ENCODE data around the gene HNRNPM.

Gene HNRNPM

GRCh38 chr19:8478598-8478997 is 33.8 kb downstream of the HNRNPM start:
- H3K27me3 Mint-ChIP-seq (ENCODE audit: low read depth, poor library complexity) = no peaks in the 10 kb centered on the region
- peaks cover 14% of the 10 kb centered on the region for H3K4me1 Mint-ChIP-seq
- TF ChIP-seq CTCF (IDR thresholded peaks at IDR 0.05) = no peak
- DNase-seq = no peak
- H3K36me3 Mint-ChIP-seq (ENCODE audit: low read depth) = peaks cover 69% of the 10 kb centered on the region
- H3K27ac Mint-ChIP-seq = no peak overlapping the region
- no peak overlapping the region for H3K4me3 Mint-ChIP-seq
- H3K9me3 Mint-ChIP-seq = no peaks in the 10 kb centered on the region

DNA sequence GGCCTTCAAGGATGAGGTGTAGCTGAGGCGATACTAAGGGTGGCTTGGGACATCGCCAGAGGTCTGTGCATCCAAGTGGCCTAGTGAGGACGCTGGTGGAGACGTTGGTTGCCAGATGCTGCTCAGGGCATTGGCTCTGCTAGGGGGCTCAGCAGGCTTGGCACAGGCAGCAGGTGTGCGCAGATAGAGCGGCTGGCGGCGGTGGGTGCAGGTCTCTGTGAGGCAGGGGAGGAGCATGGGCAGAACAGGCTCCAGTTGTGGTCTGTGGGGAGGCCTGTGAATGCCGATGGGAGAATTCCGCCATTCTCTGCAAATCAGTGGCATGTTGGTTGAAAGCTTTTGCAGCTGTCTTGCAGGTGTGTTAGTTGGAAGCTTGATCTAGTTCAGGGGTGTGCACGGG is 36.4 kb downstream of the HNRNPM start:
- no peak overlapping the region for H3K4me3 Mint-ChIP-seq
- TF ChIP-seq CTCF (IDR thresholded peaks at IDR 0.05) = no peak
- peaks cover 12% of the 10 kb centered on the region for H3K4me1 Mint-ChIP-seq
- no peaks in the 10 kb centered on the region for H3K9me3 Mint-ChIP-seq
- peak overlapping the region; percentile 72 for H3K27ac Mint-ChIP-seq
- H3K27me3 Mint-ChIP-seq (ENCODE audit: low read depth, poor library complexity) = no peaks in the 10 kb centered on the region
- DNase-seq = no peak
- H3K36me3 Mint-ChIP-seq (ENCODE audit: low read depth) = peaks cover 74% of the 10 kb centered on the region

DNA sequence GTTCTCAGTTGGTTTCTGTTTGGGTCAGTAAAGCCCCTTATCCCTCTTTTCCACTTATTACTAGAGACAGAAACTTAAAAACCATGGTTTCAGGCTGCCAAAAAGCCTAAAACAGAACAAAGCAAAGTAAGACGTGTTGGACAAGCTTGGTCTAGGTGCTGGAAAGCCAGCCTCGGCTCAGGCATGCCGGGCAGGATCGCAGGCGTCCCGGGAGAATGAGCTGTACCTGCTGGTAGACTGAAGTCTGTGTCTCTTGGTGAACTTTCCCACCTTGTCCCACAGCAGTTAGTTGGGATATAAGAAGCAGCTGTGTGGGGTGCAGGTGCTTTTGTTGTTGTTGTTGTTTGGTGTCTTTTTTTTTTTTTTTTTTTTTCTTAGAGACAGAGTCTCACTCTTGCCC is 36.8 kb downstream of the HNRNPM start:
- TF ChIP-seq CTCF (IDR thresholded peaks at IDR 0.05) = no peak
- H3K27me3 Mint-ChIP-seq (ENCODE audit: low read depth, poor library complexity) = no peaks in the 10 kb centered on the region
- H3K36me3 Mint-ChIP-seq (ENCODE audit: low read depth) = peaks cover 75% of the 10 kb centered on the region
- peaks cover 9% of the 10 kb centered on the region for H3K4me1 Mint-ChIP-seq
- no peak overlapping the region for H3K4me3 Mint-ChIP-seq
- no peak for DNase-seq
- peak overlapping the region; percentile 72 for H3K27ac Mint-ChIP-seq
- no peaks in the 10 kb centered on the region for H3K9me3 Mint-ChIP-seq

DNA sequence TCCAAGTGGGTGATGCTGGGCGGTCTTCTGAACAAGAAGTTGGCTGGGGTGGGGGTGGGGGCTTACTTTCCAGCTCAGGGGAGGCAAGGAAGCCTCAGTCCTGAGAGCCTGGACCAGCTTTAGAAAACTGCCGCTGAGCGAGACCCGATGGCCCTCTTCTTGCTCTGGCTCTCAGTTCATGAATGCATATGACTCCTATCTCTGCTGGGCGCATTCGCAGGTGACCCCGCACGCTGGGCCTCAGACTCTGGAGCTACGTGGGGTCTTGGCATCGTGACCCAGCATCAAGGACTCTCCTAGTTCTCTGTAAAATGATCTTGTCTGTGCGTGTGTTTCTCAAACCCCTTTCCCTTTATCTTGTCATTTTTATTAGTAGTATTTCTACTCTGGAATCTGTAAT is 37.9 kb downstream of the HNRNPM start:
- H3K4me1 Mint-ChIP-seq = peaks cover 9% of the 10 kb centered on the region
- H3K27me3 Mint-ChIP-seq (ENCODE audit: low read depth, poor library complexity) = peaks cover under 1% of the 10 kb centered on the region
- no peak overlapping the region for H3K27ac Mint-ChIP-seq
- no peak for DNase-seq
- TF ChIP-seq CTCF (IDR thresholded peaks at IDR 0.05) = no peak
- no peak overlapping the region for H3K4me3 Mint-ChIP-seq
- no peaks in the 10 kb centered on the region for H3K9me3 Mint-ChIP-seq
- H3K36me3 Mint-ChIP-seq (ENCODE audit: low read depth) = peaks cover 77% of the 10 kb centered on the region

- Mint-ChIP-seq H3K9me3 (no peaks in the 10 kb centered on the region), H3K36me3 (ENCODE audit: low read depth) (peaks cover 77% of the 10 kb centered on the region), H3K4me1 (peaks cover 9% of the 10 kb centered on the region), H3K27ac (no peak overlapping the region), H3K27me3 (ENCODE audit: low read depth, poor library complexity) (peaks cover 3% of the 10 kb centered on the region), H3K4me3 (no peak overlapping the region)
- no peak for DNase-seq
- TF ChIP-seq CTCF (IDR thresholded peaks at IDR 0.05) = no peak
Observed at GRCh38 chr19:8483165-8483564, 38.4 kb downstream of the HNRNPM start.

- no peaks in the 10 kb centered on the region for H3K9me3 Mint-ChIP-seq
- peaks cover 80% of the 10 kb centered on the region for H3K36me3 Mint-ChIP-seq (ENCODE audit: low read depth)
- H3K4me3 Mint-ChIP-seq = no peak overlapping the region
- H3K27ac Mint-ChIP-seq = no peak overlapping the region
- H3K27me3 Mint-ChIP-seq (ENCODE audit: low read depth, poor library complexity) = peaks cover 3% of the 10 kb centered on the region
- TF ChIP-seq CTCF (IDR thresholded peaks at IDR 0.05) = no peak
- H3K4me1 Mint-ChIP-seq = peaks cover 9% of the 10 kb centered on the region
- DNase-seq = no peak
Observed at GRCh38 chr19:8484331-8484894, 39.6 kb downstream of the HNRNPM start.
